ENCODE results near the gene MYO5A. TPM values are rescaled to one million over a fixed set of nuclear protein-coding genes. Genes with fewer than 3 reads are reported as not detected.

Gene MYO5A
- total and polyA plus RNA-seq, 2 donors (not counting 1 experiment from before 2014, with no cell fraction given): 32.9 to 41.9 TPM

DNA sequence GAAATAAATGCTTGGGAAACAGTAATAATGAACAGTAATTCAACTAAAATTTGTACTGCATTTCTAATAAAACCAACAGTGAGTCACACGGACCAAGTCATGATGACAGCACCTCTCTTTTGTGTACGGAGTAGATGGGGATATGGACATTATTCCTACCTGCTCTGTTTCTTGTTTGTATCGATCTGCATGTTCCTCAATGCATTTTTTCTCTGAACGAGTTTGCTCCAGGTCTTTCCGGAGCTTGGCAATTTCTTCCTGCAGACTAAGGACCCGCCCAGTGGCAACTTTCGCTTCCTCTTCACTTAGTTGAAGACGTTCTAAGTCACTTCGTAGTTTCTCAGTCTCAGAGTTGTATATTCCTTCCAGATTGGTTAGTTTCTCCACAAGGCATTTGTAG is 158.7 kb downstream of the MYO5A start:
- Histone ChIP-seq H4K20me1 (ENCODE audit: control insufficient read depth, extremely low read depth, insufficient read depth, low read length) (no peaks in the 10 kb centered on the region), H2AFZ (ENCODE audit: low read length) (no peak overlapping the region), H3K4me2 (ENCODE audit: extremely low read depth, insufficient read depth, low read length) (no peak overlapping the region), H3K27ac (ENCODE audit: insufficient read depth, low read length) (no peak overlapping the region), H3K27me3 (ENCODE audit: control insufficient read depth, insufficient read depth, low read length) (no peaks in the 10 kb centered on the region), H3K9me3 (ENCODE audit: control insufficient read depth, insufficient read depth, low read depth, low read length) (no peaks in the 10 kb centered on the region), H3K79me2 (ENCODE audit: control insufficient read depth, insufficient read depth, low read length) (no peaks in the 10 kb centered on the region), H3K4me1 (ENCODE audit: control insufficient read depth, extremely low read depth, insufficient read depth, low read length) (no peaks in the 10 kb centered on the region), H3K4me3 (replicated peaks in 1 of 4; ENCODE audit: control extremely low read depth in 1 of 4, insufficient read depth in 1 of 4, low read depth in 3 of 4, low read length in 4 of 4) (no peak overlapping the region), H3K9ac (ENCODE audit: insufficient read depth, low read length) (no peak overlapping the region), H3K36me3 (ENCODE audit: control insufficient read depth, insufficient read depth, low read length) (peaks cover 5% of the 10 kb centered on the region)
- no peak for TF ChIP-seq EZH2 (IDR thresholded peaks at IDR 0.05; ENCODE audit: low read length, missing control alignments)
- TF ChIP-seq, protein P1, sequence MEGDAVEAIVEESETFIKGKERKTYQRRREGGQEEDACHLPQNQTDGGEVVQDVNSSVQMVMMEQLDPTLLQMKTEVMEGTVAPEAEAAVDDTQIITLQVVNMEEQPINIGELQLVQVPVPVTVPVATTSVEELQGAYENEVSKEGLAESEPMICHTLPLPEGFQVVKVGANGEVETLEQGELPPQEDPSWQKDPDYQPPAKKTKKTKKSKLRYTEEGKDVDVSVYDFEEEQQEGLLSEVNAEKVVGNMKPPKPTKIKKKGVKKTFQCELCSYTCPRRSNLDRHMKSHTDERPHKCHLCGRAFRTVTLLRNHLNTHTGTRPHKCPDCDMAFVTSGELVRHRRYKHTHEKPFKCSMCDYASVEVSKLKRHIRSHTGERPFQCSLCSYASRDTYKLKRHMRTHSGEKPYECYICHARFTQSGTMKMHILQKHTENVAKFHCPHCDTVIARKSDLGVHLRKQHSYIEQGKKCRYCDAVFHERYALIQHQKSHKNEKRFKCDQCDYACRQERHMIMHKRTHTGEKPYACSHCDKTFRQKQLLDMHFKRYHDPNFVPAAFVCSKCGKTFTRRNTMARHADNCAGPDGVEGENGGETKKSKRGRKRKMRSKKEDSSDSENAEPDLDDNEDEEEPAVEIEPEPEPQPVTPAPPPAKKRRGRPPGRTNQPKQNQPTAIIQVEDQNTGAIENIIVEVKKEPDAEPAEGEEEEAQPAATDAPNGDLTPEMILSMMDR (conservative IDR thresholded peaks at IDR 0.05 in 1 of 2, IDR thresholded peaks at IDR 0.05 in 1 of 2; ENCODE audit: low read depth in 1 of 2, low read length in 2 of 2): no peak
- peak in 1 of 2 donors; percentile 6 for DNase-seq (ENCODE audit: low read depth in 2 of 2)

DNA sequence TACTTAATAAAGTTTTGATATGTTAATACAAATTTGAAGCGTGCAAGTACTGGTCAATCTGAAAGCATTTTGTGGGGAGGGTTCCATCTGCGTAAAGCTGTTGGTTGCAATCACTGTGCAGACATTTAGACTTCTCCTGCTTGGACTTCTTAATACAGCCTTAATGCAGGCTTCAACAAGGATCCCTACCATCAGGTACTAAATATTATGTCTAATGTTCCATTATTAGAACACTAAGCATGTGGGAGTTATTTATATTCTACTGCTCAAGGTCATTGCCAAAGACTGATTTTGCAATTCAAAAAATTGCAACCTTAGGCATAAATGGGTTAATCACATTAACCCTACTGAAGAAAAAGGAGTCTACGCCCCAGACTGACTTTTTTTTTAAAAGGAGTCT is 159.2 kb downstream of the MYO5A start:
- Histone ChIP-seq H3K27ac (ENCODE audit: insufficient read depth, low read length) (no peak overlapping the region), H3K36me3 (ENCODE audit: control insufficient read depth, insufficient read depth, low read length) (peaks cover 4% of the 10 kb centered on the region), H3K9me3 (ENCODE audit: control insufficient read depth, insufficient read depth, low read depth, low read length) (no peaks in the 10 kb centered on the region), H2AFZ (ENCODE audit: low read length) (no peak overlapping the region), H3K4me1 (ENCODE audit: control insufficient read depth, extremely low read depth, insufficient read depth, low read length) (no peaks in the 10 kb centered on the region), H3K4me3 (replicated peaks in 1 of 4; ENCODE audit: control extremely low read depth in 1 of 4, insufficient read depth in 1 of 4, low read depth in 3 of 4, low read length in 4 of 4) (no peak overlapping the region), H3K79me2 (ENCODE audit: control insufficient read depth, insufficient read depth, low read length) (no peaks in the 10 kb centered on the region), H3K27me3 (ENCODE audit: control insufficient read depth, insufficient read depth, low read length) (no peaks in the 10 kb centered on the region), H3K9ac (ENCODE audit: insufficient read depth, low read length) (no peak overlapping the region), H4K20me1 (ENCODE audit: control insufficient read depth, extremely low read depth, insufficient read depth, low read length) (no peaks in the 10 kb centered on the region), H3K4me2 (ENCODE audit: extremely low read depth, insufficient read depth, low read length) (no peak overlapping the region)
- DNase-seq (ENCODE audit: low read depth in 2 of 2): no peak
- no peak for TF ChIP-seq EZH2 (IDR thresholded peaks at IDR 0.05; ENCODE audit: low read length, missing control alignments)
- TF ChIP-seq, protein P1 (conservative IDR thresholded peaks at IDR 0.05 in 1 of 2, IDR thresholded peaks at IDR 0.05 in 1 of 2; ENCODE audit: low read depth in 1 of 2, low read length in 2 of 2): no peak

DNA sequence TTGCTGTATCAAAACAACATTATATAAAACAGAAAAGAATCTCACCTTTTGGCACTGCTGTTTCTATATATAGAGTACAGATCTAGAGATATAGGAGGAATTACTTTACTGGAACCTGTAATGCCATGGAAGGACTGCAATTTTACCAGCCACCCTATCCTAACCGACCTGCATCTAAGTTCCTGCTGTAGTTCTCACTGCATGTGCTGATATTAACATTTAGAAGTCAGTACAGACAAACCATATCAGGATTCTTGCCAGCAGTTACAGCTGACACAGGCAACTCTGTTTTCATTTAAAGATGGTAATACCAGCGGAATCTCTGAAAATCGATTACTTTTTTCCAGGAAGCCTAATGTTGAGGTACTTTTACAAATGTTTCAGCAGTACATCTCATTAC is 159.7 kb downstream of the MYO5A start:
- Histone ChIP-seq H3K27me3 (ENCODE audit: control insufficient read depth, insufficient read depth, low read length) (no peaks in the 10 kb centered on the region), H3K79me2 (ENCODE audit: control insufficient read depth, insufficient read depth, low read length) (no peaks in the 10 kb centered on the region), H3K9me3 (ENCODE audit: control insufficient read depth, insufficient read depth, low read depth, low read length) (no peaks in the 10 kb centered on the region), H3K27ac (ENCODE audit: insufficient read depth, low read length) (no peak overlapping the region), H2AFZ (ENCODE audit: low read length) (no peak overlapping the region), H3K4me3 (replicated peaks in 1 of 4; ENCODE audit: control extremely low read depth in 1 of 4, insufficient read depth in 1 of 4, low read depth in 3 of 4, low read length in 4 of 4) (no peak overlapping the region), H3K4me1 (ENCODE audit: control insufficient read depth, extremely low read depth, insufficient read depth, low read length) (no peaks in the 10 kb centered on the region), H3K9ac (ENCODE audit: insufficient read depth, low read length) (no peak overlapping the region), H4K20me1 (ENCODE audit: control insufficient read depth, extremely low read depth, insufficient read depth, low read length) (no peaks in the 10 kb centered on the region), H3K4me2 (ENCODE audit: extremely low read depth, insufficient read depth, low read length) (no peak overlapping the region), H3K36me3 (ENCODE audit: control insufficient read depth, insufficient read depth, low read length) (peaks cover 3% of the 10 kb centered on the region)
- DNase-seq (ENCODE audit: low read depth in 2 of 2): no peak
- TF ChIP-seq, protein P1 (conservative IDR thresholded peaks at IDR 0.05 in 1 of 2, IDR thresholded peaks at IDR 0.05 in 1 of 2; ENCODE audit: low read depth in 1 of 2, low read length in 2 of 2): no peak
- TF ChIP-seq EZH2 (IDR thresholded peaks at IDR 0.05; ENCODE audit: low read length, missing control alignments): no peak

All from fibroblast of lung (primary cell).